Transverse colon (tissue), 4 donors: ENCODE data around the gene TRIM69.

Experiments
- POLR2A ChIP-seq: fragments of 450-650 bp; IDR thresholded peaks from one replicate; pipeline ENCODE4 v1.6.1; 2016; ENCODE audit warnings: antibody characterized with exemption, mild to moderate bottlenecking, moderate library complexity
- POLR2AphosphoS5 ChIP-seq, 3 donors: sonication (generic); formaldehyde crosslinking; IDR thresholded peaks; one replicate each; pipeline ENCODE4 v1.6.1; 2016; ENCODE audit warnings: antibody characterized with exemption in 3 of 3
- TF ChIP-seq, protein P1 (sequence below), 5 experiments: fragments of 200-600 bp in 3 of 5; fragments of 450-650 bp in 2 of 5; sonication (generic) in 3 of 5; IDR thresholded peaks; 1 replicate in 2 of 5; 2 replicates in 3 of 5; pipeline ENCODE4 v1.5.1; 2016 to 2017; ENCODE audit warnings: antibody characterized with exemption in 5 of 5, inconsistent platforms in 3 of 5, mild to moderate bottlenecking in 2 of 5, moderate library complexity in 1 of 5

DNA sequence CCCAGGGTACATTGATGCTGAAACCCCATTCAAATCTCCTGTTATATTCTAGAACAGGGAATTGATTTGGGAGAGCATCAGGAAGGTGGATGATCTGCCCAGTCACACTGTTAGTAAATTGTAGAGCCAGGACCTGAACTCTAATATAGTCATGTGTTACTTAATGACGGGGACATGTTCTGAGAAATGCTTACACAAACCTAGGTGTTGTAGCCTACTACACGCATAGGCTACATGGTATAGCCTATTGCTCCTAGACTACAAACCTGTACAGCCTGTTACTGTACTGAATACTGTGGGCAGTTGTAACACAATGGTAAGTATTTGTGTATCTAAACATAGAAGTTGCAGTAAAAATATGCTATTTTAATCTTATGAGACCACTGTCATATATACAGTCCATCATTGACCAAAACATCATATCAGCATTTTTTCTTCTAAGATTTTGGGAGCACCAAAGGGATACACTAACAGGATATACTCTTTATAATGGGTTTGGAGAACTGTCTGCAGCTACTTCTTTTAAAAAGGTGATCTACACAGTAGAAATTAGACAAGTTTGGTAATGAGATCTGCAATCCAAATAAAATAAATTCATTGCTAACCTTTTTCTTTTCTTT, 19.2 kb upstream of the TRIM69 start:
- TF ChIP-seq, protein P1, sequence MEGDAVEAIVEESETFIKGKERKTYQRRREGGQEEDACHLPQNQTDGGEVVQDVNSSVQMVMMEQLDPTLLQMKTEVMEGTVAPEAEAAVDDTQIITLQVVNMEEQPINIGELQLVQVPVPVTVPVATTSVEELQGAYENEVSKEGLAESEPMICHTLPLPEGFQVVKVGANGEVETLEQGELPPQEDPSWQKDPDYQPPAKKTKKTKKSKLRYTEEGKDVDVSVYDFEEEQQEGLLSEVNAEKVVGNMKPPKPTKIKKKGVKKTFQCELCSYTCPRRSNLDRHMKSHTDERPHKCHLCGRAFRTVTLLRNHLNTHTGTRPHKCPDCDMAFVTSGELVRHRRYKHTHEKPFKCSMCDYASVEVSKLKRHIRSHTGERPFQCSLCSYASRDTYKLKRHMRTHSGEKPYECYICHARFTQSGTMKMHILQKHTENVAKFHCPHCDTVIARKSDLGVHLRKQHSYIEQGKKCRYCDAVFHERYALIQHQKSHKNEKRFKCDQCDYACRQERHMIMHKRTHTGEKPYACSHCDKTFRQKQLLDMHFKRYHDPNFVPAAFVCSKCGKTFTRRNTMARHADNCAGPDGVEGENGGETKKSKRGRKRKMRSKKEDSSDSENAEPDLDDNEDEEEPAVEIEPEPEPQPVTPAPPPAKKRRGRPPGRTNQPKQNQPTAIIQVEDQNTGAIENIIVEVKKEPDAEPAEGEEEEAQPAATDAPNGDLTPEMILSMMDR (IDR thresholded peaks at IDR 0.05) = no peak
- TF ChIP-seq POLR2A (peak; percentile 16), POLR2AphosphoS5 (IDR thresholded peaks at IDR 0.05) (peak in 1 of 3 donors; percentile 42)
